Keratinocyte (primary cell): ENCODE measurements around the gene ACYP2. TPM values are rescaled to one million over a fixed set of nuclear protein-coding genes. Genes with fewer than 3 reads are reported as not detected.

Source experiments
- DNase-seq: peaks from one replicate; pipeline ENCODE4 v3.0.0-alpha.2; 2011; ENCODE audit warnings: low read depth, missing footprints, low spot score
- FAIRE-seq: peaks from 2 replicates; lab custom pipeline; 2011; peaks lifted over from hg19 to GRCh38; lab: Jason Lieb, UNC
- H2AFZ ChIP-seq: 2 replicates; pipeline ENCODE4 v1.6.0; 2012; ENCODE audit warnings: low read length, control low read depth, inconsistent platforms; ENCODE audit not compliant: control insufficient read depth
- H3K27ac ChIP-seq: 2 replicates; pipeline ENCODE4 v1.5.1; 2011; ENCODE audit warnings: low read length; ENCODE audit not compliant: control insufficient read depth, insufficient read depth
- H3K27me3 ChIP-seq: 3 replicates; pipeline ENCODE4 v1.6.0; 2011; ENCODE audit warnings: low read length; ENCODE audit not compliant: control insufficient read depth, insufficient read depth; ENCODE audit errors: extremely low read depth
- H3K36me3 ChIP-seq, 2 experiments: 2 replicates in 1 of 2; 3 replicates in 1 of 2; pipeline ENCODE4 v1.5.1; 2011; ENCODE audit warnings: low read length in 2 of 2, mild to moderate bottlenecking in 1 of 2; ENCODE audit not compliant: control insufficient read depth in 2 of 2, insufficient read depth in 2 of 2; ENCODE audit errors: extremely low read depth in 1 of 2
- H3K4me1 ChIP-seq: 3 replicates; pipeline ENCODE4 v1.5.1; 2011; ENCODE audit warnings: low read length; ENCODE audit not compliant: control insufficient read depth, insufficient read depth; ENCODE audit errors: extremely low read depth
- H3K4me2 ChIP-seq: 3 replicates; pipeline ENCODE4 v1.6.0; 2011; ENCODE audit warnings: low read depth, low read length; ENCODE audit not compliant: control insufficient read depth, insufficient read depth; ENCODE audit errors: extremely low read depth
- H3K4me3 ChIP-seq, 3 experiments: fragments of 200-600 bp in 1 of 3; sonication (generic) in 1 of 3; 2 replicates in 2 of 3; 3 replicates in 1 of 3; pipeline ENCODE4 v1.5.1; 2011 to 2016; ENCODE audit warnings: low read length in 3 of 3, mild to moderate bottlenecking in 3 of 3, control low read depth in 2 of 3, inconsistent platforms in 1 of 3, low read depth in 1 of 3, mixed read lengths in 1 of 3, mixed run types in 1 of 3, moderate library complexity in 1 of 3; ENCODE audit not compliant: control insufficient read depth in 2 of 3, insufficient read depth in 2 of 3; ENCODE audit errors: extremely low read depth in 1 of 3
- H3K79me2 ChIP-seq: 2 replicates; pipeline ENCODE4 v1.6.0; 2012; ENCODE audit warnings: low read length; ENCODE audit not compliant: control insufficient read depth, insufficient read depth
- H3K9ac ChIP-seq: 3 replicates; pipeline ENCODE4 v1.6.0; 2011; ENCODE audit warnings: low read length; ENCODE audit not compliant: control insufficient read depth, insufficient read depth; ENCODE audit errors: extremely low read depth
- H3K9me1 ChIP-seq: 3 replicates; pipeline ENCODE4 v1.6.0; 2011; ENCODE audit warnings: low read length; ENCODE audit not compliant: control insufficient read depth, insufficient read depth; ENCODE audit errors: extremely low read depth
- H3K9me3 ChIP-seq: 2 replicates; pipeline ENCODE4 v1.5.1; 2012; ENCODE audit warnings: low read depth, low read length; ENCODE audit not compliant: control insufficient read depth
- H4K20me1 ChIP-seq: 3 replicates; pipeline ENCODE4 v1.6.0; 2011; ENCODE audit warnings: low read length; ENCODE audit not compliant: control insufficient read depth, insufficient read depth; ENCODE audit errors: extremely low read depth
- EZH2 ChIP-seq: IDR thresholded peaks from one replicate; pipeline ENCODE4 v1.6.1; 2012; ENCODE audit warnings: inconsistent platforms, mild to moderate bottlenecking, low read length, moderate library complexity
- dilution Hi-C: fragments of 300-500 bp; cut with MboI; formaldehyde crosslinking; loops from one replicate; pipeline ENCODE4 v1.7.0; 2020; ENCODE audit warnings: low sequenced_read_pairs; ENCODE audit not compliant: extremely low pct_ligation_motif_present
- polyA plus RNA-seq, 5 experiments: library from polyadenylated mRNA; depleted of rRNA in 3 of 5; stranded (reverse) in 3 of 5; stranded (forward) in 1 of 5; unstranded in 1 of 5; fragments of >200 nt; gene quantifications; 1 replicate in 1 of 5; 2 replicates in 3 of 5; 3 replicates in 1 of 5; pipeline versions ENCODE4 v1.2.1 to v1.2.3, GENCODE V29; 2011 to 2012; ENCODE audit warnings: missing spikeins in 2 of 5, low read depth in 1 of 5, low replicate concordance in 1 of 5
- TF ChIP-seq, protein P1 (sequence below), 3 experiments: IDR thresholded peaks in 1 of 3; conservative IDR thresholded peaks in 1 of 3; optimal IDR thresholded peaks in 1 of 3; 2 replicates in 2 of 3; 3 replicates in 1 of 3; pipeline versions ENCODE3 to v1.5.1; 2011; ENCODE audit warnings: low read length in 3 of 3, mild to moderate bottlenecking in 3 of 3, moderate library complexity in 2 of 3, control low read depth in 1 of 3, inconsistent platforms in 1 of 3; ENCODE audit not compliant: insufficient read depth in 2 of 3; ENCODE audit errors: extremely low read depth in 1 of 3

ACYP2 gene
- polyA plus RNA-seq, 1 donor (not counting 4 experiments of a cell fraction or from before 2014, with no cell fraction given), result 8.7 TPM

DNA sequence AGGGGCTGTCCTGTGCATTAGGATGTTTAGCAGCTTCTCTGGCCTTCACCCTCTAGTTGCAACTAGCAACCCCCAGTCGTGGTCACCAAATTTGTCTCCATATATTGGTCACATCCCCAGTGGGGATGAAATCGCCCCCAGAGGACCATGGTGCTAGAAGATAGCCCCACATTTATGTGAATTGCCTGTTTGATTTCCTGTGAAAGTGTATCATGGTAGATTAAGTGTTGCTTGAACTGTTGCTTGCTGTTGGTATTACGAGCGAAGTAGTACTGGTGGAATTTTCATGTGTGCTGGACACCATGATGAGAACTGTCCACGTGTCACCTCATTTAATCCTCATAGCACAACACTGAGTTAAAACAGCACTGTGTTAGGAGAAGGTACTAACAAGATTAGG is 81.2 kb downstream of the ACYP2 start:
- DNase-seq, result no peak
- H3K36me3 ChIP-seq, result no peaks in the 10 kb centered on the region
- H3K27ac ChIP-seq, result no peak overlapping the region
- H3K9me3 ChIP-seq, result no peaks in the 10 kb centered on the region
- H3K79me2 ChIP-seq, result no peaks in the 10 kb centered on the region
- H3K4me1 ChIP-seq, result no peaks in the 10 kb centered on the region
- H3K9ac ChIP-seq, result no peak overlapping the region
- H3K27me3 ChIP-seq, result no peaks in the 10 kb centered on the region
- H3K4me3 ChIP-seq, result no peak overlapping the region
- no peaks in the 10 kb centered on the region for H3K9me1 ChIP-seq
- H4K20me1 ChIP-seq, result no peaks in the 10 kb centered on the region
- H2AFZ ChIP-seq, result no peak overlapping the region
- H3K4me2 ChIP-seq, result no peak overlapping the region
- TF ChIP-seq EZH2, result no peak
- TF ChIP-seq, protein P1, sequence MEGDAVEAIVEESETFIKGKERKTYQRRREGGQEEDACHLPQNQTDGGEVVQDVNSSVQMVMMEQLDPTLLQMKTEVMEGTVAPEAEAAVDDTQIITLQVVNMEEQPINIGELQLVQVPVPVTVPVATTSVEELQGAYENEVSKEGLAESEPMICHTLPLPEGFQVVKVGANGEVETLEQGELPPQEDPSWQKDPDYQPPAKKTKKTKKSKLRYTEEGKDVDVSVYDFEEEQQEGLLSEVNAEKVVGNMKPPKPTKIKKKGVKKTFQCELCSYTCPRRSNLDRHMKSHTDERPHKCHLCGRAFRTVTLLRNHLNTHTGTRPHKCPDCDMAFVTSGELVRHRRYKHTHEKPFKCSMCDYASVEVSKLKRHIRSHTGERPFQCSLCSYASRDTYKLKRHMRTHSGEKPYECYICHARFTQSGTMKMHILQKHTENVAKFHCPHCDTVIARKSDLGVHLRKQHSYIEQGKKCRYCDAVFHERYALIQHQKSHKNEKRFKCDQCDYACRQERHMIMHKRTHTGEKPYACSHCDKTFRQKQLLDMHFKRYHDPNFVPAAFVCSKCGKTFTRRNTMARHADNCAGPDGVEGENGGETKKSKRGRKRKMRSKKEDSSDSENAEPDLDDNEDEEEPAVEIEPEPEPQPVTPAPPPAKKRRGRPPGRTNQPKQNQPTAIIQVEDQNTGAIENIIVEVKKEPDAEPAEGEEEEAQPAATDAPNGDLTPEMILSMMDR (optimal IDR thresholded peaks at IDR 0.05 in 1 of 3, IDR thresholded peaks at IDR 0.05 in 1 of 3, conservative IDR thresholded peaks at IDR 0.05 in 1 of 3; ENCODE audit: extremely low read depth in 1 of 3, insufficient read depth in 2 of 3, low read length in 3 of 3), result no peak
- dilution Hi-C loops, result no loop called here
- no peak for FAIRE-seq

DNA sequence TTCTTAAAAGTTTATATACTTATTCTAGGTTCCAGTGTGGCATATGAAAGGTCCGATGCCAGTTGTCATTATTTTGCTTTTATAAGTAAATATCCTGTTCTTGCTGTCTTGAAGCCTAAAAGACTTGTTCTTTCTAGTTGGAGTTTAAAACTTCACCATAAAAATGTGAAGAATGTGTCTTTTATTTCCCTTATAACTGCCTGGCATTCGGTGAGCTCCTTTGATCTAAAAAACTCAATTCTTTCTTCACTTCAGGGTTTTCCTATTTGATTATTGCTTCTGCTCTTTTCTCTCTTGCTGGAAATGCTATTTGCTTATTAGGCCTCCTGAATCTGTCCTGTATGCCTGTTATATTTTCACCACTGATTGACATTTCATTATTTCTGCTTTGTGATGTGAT is 89.1 kb downstream of the ACYP2 start:
- FAIRE-seq, result no peak
- no peaks in the 10 kb centered on the region for H3K36me3 ChIP-seq
- no peak for DNase-seq
- no peak overlapping the region for H2AFZ ChIP-seq
- no peaks in the 10 kb centered on the region for H3K4me1 ChIP-seq
- dilution Hi-C loops, result no loop called here
- no peak overlapping the region for H3K4me3 ChIP-seq
- no peak overlapping the region for H3K4me2 ChIP-seq
- H4K20me1 ChIP-seq, result no peaks in the 10 kb centered on the region
- no peak overlapping the region for H3K9ac ChIP-seq
- no peaks in the 10 kb centered on the region for H3K79me2 ChIP-seq
- H3K27ac ChIP-seq, result no peak overlapping the region
- no peaks in the 10 kb centered on the region for H3K9me1 ChIP-seq
- TF ChIP-seq, protein P1 (optimal IDR thresholded peaks at IDR 0.05 in 1 of 3, IDR thresholded peaks at IDR 0.05 in 1 of 3, conservative IDR thresholded peaks at IDR 0.05 in 1 of 3; ENCODE audit: extremely low read depth in 1 of 3, insufficient read depth in 2 of 3, low read length in 3 of 3), result no peak
- no peak for TF ChIP-seq EZH2
- no peaks in the 10 kb centered on the region for H3K9me3 ChIP-seq
- H3K27me3 ChIP-seq, result no peaks in the 10 kb centered on the region
